GM12873 (cell line): ENCODE measurements around the gene PRDM8.

Source experiments
- CTCF ChIP-seq: IDR thresholded peaks from 2 replicates; pipeline ENCODE4 v1.5.1; 2012; ENCODE audit warnings: low read depth, mild to moderate bottlenecking, moderate library complexity, low read length, control low read depth; ENCODE audit not compliant: insufficient read depth; ENCODE audit errors: missing control alignments

Gene PRDM8

GRCh38 chr4:80189956-80190677, 7.2 kb upstream of the PRDM8 start:
- TF ChIP-seq CTCF: no peak

- no peak for TF ChIP-seq CTCF
Measured at GRCh38 chr4:80192252-80192866, 4.9 kb upstream of the PRDM8 start.

DNA sequence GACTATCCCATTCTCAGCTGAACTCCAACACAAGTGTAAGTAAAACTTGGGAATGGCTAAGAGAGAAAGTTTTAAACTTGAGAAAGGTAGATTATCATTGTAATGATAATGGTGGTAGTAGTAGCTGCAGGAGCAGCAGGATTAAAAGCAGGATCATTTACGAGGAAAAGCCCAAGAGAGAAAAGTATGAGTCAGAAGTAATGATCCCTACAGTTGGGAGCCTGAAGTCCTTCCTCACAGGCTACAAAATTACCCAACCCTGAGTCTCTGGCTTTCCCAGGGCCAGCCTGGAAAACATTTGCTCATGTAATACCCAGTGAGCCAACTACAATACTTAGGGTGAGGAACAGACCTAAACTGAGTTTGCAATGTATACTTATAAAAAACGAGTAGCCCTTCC, 4.4 kb upstream of the PRDM8 start:
- TF ChIP-seq CTCF: no peak

DNA sequence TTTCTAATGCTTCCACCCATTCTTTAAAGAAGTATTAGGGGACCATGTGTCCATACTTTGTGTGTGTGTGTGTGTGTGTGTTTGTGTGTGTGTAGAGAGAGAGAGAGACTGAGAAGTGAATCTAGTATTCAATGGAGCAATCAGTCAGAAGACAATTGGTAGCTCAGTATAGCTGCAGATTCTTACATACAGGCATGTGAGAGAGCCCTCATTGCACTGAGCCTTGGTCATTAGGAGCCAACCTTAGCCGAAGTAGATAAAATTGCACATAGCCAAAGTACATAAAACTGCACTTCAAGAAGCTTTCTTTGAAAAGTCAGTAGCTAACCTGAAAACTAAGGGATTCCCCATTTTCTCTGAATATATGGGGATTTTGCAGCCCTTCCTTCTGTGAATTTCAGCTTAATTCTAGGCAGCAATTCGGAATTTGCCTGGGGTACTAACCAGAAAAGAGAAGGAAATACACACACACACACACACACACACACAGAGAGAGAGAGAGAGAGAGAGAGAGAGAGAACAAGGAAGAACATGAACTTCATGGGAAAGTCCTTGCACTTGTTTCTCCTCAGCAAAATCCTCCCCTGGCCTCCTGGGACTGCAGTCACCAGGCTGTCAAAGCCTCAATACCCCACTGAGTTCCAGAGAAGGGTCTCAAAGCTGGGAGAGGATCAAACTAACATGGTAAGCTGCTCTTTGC, 1.7 kb upstream of the PRDM8 start:
- TF ChIP-seq CTCF: no peak

DNA sequence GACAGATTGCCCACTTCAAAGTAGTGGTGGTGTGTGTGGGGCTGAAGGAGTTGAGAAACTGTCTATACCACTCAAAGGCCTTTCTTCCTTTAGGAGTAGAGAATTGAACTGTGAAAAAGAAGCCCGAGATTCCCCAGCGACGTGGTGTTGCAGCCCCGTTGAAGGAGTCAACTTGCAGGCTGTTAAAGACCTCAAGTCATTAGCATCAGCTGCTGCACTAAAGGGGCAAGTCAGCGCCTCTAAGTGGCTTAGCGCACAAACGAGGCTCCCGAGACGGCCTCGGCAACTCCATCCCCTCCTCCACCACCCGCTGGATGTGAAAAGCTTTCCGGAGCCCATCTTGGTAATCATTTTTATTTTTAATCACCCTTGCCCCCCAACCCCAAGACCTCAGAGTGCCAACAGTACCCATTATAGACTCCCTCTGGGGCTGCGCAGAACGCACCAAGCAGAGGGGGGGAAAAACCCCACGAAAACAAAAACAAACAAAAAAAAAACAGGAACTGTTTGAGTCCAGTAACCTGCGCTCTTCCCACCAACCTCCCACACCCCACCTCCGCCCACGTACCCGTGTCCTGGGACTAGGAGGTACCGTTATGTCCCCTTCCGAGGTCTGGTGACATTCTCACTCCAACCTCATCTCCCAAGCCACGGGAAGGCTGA, 913 bp upstream of the PRDM8 start:
- no peak for TF ChIP-seq CTCF

DNA sequence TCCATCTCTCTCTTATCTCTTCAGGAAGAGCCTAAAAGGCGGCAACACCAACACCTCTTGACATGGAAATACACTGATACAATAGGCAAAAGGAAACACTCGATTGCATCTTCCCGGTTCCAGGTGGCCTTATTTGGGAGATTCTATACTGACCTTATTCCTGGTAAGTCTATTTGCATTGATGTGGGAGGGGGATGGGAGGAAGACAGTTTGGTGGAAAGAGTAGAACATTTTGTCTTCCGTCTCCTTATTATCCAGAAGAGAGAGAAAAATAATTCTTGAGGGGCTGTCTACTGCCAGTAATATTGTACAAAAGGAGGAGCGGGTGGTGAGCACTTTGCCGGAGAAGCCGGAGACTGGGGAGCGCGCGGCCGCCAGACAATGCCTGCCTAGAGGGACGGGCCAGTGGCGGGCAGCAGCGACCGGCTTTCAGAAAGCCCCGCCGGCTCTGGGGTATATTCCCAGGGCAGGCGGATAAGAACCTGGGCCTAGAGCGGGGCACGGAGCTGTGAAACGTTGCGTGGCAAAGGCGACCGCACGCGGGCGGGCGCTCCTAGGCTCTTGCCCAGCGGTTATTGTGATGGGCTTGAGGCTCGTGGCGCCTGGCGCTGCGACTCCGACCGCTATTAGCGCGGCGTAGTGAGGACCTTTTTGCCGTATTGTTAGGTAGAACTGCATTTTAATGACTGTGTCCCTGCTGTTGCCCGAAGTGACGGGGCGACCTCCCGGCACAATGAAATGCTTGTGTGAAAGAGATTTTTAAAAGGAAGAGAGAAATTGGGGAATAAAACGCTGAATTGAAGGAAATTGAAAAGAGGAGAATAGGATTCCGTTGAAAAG, 518 bp downstream of the PRDM8 start:
- TF ChIP-seq CTCF: no peak

GRCh38 chr4:80198441-80198837, 1.1 kb downstream of the PRDM8 start:
- no peak for TF ChIP-seq CTCF
